Measurements from ENCODE around the gene IFNLR1. TPM values are rescaled to one million over a fixed set of nuclear protein-coding genes. Genes with fewer than 3 reads are reported as not detected.

The IFNLR1 gene
- total and polyA plus RNA-seq, 2 experiments from 2014 or later, result 6.4 to 7.5 TPM

GRCh38 chr1:24113641-24114033 is 73.5 kb downstream of the IFNLR1 start:
- TF ChIP-seq EZH2phosphoT487 (IDR thresholded peaks at IDR 0.05; ENCODE audit: low read depth, severe bottlenecking, unreplicated experiment) (no peak), CTCF (IDR thresholded peaks at IDR 0.05; ENCODE audit: poor library complexity) (no peak), EZH2 (IDR thresholded peaks at IDR 0.05; ENCODE audit: borderline replicate concordance) (no peak)
- H3K27me3 ChIP-seq, result no peaks in the 10 kb centered on the region
- H2AFZ ChIP-seq, result no peak overlapping the region
- H3K9me2 ChIP-seq (replicated peaks; ENCODE audit: insufficient read depth), result no peaks in the 10 kb centered on the region
- no peaks in the 10 kb centered on the region for H4K20me1 ChIP-seq (ENCODE audit: insufficient read depth, poor library complexity, severe bottlenecking)
- no peak overlapping the region for H3K4me2 ChIP-seq
- H3K79me2 ChIP-seq, result no peaks in the 10 kb centered on the region
- H3K36me3 ChIP-seq (replicated peaks; ENCODE audit: insufficient read depth, low read depth), result no peaks in the 10 kb centered on the region
- H3K9me3 ChIP-seq (ENCODE audit: low read depth), result no peaks in the 10 kb centered on the region
- no peak overlapping the region for H3K4me3 ChIP-seq
- no peak for DNase-seq (ENCODE audit: low spot score)
- peaks cover 32% of the 10 kb centered on the region for H3K4me1 ChIP-seq (ENCODE audit: insufficient read depth)
- H3K27ac ChIP-seq, result no peak overlapping the region
- 87% methylated on average over 6 of the region's 6 CpGs for WGBS (ENCODE audit: low lambda C conversion rate, missing lambda C conversion rate)

- peak; percentile 88 for DNase-seq (ENCODE audit: low spot score)
- Histone ChIP-seq H2AFZ (peak within 1 kb of the TSS; percentile 53), H3K4me2 (peak within 1 kb of the TSS; percentile 68), H3K4me3 (no peak within 1 kb of the TSS), H4K20me1 (ENCODE audit: insufficient read depth, poor library complexity, severe bottlenecking) (no peaks in the 10 kb centered on the region), H3K27me3 (no peaks in the 10 kb centered on the region), H3K4me1 (ENCODE audit: insufficient read depth) (peaks cover 27% of the 10 kb centered on the region), H3K9me2 (replicated peaks; ENCODE audit: insufficient read depth) (no peaks in the 10 kb centered on the region), H3K9me3 (ENCODE audit: low read depth) (no peaks in the 10 kb centered on the region), H3K79me2 (no peaks in the 10 kb centered on the region), H3K27ac (no peak within 1 kb of the TSS), H3K36me3 (replicated peaks; ENCODE audit: insufficient read depth, low read depth) (no peaks in the 10 kb centered on the region)
- WGBS (ENCODE audit: low lambda C conversion rate, missing lambda C conversion rate), result 67% methylated on average over 27 of the region's 27 CpGs
- TF ChIP-seq CTCF (IDR thresholded peaks at IDR 0.05; ENCODE audit: poor library complexity) (peak; percentile 58), EZH2phosphoT487 (IDR thresholded peaks at IDR 0.05; ENCODE audit: low read depth, severe bottlenecking, unreplicated experiment) (no peak)
Measured at GRCh38 chr1:24111996-24112779, 74.9 kb downstream of the IFNLR1 start, which contains the start of gene MYOM3. Gene MYOM3, minus strand, starts transcription at chr1:24112135. Its CDS starts 3,499 bp downstream, at chr1:24108636.

- Histone ChIP-seq H3K27me3 (no peaks in the 10 kb centered on the region), H4K20me1 (ENCODE audit: insufficient read depth, poor library complexity, severe bottlenecking) (no peaks in the 10 kb centered on the region), H3K9me2 (replicated peaks; ENCODE audit: insufficient read depth) (no peaks in the 10 kb centered on the region), H3K4me1 (ENCODE audit: insufficient read depth) (peaks cover 25% of the 10 kb centered on the region), H3K9me3 (ENCODE audit: low read depth) (no peaks in the 10 kb centered on the region), H3K36me3 (replicated peaks; ENCODE audit: insufficient read depth, low read depth) (no peaks in the 10 kb centered on the region), H2AFZ (no peak overlapping the region), H3K27ac (no peak overlapping the region), H3K4me3 (no peak overlapping the region), H3K4me2 (peak overlapping the region; percentile 27), H3K79me2 (no peaks in the 10 kb centered on the region)
- no peak for DNase-seq (ENCODE audit: low spot score)
- no peak for TF ChIP-seq EZH2 (IDR thresholded peaks at IDR 0.05; ENCODE audit: borderline replicate concordance)
- TF ChIP-seq CTCF (IDR thresholded peaks at IDR 0.05; ENCODE audit: poor library complexity), result no peak
- TF ChIP-seq EZH2phosphoT487 (IDR thresholded peaks at IDR 0.05; ENCODE audit: low read depth, severe bottlenecking, unreplicated experiment), result no peak
- 87% methylated on average over 20 of the region's 20 CpGs for WGBS (ENCODE audit: low lambda C conversion rate, missing lambda C conversion rate)
Measured at GRCh38 chr1:24111262-24111995, 75.7 kb downstream of the IFNLR1 start.
